WTC11 (cell line): Measurements from ENCODE around the gene CACNA1D.

Source experiments
- CTCF ChIP-seq: fragments of 200-600 bp; IDR thresholded peaks from 2 replicates; pipeline ENCODE4 v1.8.0; 2022; ENCODE audit warnings: antibody characterized with exemption
- ESRRA ChIP-seq: sonication (generic); formaldehyde crosslinking; IDR thresholded peaks from 2 replicates; pipeline ENCODE4 v1.8.1; 2022; ENCODE audit warnings: mild to moderate bottlenecking, missing genetic modification reagents, borderline replicate concordance
- NFYB ChIP-seq: sonication (generic); formaldehyde crosslinking; conservative IDR thresholded peaks from 2 replicates; pipeline ENCODE4 v1.8.0; 2022; ENCODE audit warnings: low read depth, missing genetic modification reagents
- TEAD1 ChIP-seq: sonication (generic); formaldehyde crosslinking; IDR thresholded peaks from 2 replicates; pipeline ENCODE4 v1.8.0; 2022; ENCODE audit warnings: mild to moderate bottlenecking, missing genetic modification reagents
- TF ChIP-seq, protein P1 (sequence below): sonication (generic); formaldehyde crosslinking; IDR thresholded peaks from 2 replicates; pipeline ENCODE4 v1.8.0; 2023; ENCODE audit warnings: missing genetic modification reagents, mild to moderate bottlenecking, borderline replicate concordance

- TF ChIP-seq, protein P1, sequence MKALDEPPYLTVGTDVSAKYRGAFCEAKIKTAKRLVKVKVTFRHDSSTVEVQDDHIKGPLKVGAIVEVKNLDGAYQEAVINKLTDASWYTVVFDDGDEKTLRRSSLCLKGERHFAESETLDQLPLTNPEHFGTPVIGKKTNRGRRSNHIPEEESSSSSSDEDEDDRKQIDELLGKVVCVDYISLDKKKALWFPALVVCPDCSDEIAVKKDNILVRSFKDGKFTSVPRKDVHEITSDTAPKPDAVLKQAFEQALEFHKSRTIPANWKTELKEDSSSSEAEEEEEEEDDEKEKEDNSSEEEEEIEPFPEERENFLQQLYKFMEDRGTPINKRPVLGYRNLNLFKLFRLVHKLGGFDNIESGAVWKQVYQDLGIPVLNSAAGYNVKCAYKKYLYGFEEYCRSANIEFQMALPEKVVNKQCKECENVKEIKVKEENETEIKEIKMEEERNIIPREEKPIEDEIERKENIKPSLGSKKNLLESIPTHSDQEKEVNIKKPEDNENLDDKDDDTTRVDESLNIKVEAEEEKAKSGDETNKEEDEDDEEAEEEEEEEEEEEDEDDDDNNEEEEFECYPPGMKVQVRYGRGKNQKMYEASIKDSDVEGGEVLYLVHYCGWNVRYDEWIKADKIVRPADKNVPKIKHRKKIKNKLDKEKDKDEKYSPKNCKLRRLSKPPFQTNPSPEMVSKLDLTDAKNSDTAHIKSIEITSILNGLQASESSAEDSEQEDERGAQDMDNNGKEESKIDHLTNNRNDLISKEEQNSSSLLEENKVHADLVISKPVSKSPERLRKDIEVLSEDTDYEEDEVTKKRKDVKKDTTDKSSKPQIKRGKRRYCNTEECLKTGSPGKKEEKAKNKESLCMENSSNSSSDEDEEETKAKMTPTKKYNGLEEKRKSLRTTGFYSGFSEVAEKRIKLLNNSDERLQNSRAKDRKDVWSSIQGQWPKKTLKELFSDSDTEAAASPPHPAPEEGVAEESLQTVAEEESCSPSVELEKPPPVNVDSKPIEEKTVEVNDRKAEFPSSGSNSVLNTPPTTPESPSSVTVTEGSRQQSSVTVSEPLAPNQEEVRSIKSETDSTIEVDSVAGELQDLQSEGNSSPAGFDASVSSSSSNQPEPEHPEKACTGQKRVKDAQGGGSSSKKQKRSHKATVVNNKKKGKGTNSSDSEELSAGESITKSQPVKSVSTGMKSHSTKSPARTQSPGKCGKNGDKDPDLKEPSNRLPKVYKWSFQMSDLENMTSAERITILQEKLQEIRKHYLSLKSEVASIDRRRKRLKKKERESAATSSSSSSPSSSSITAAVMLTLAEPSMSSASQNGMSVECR (CRISPR knock-in tag), result no peak
- no peak for TF ChIP-seq TEAD1 (CRISPR knock-in tag)
- no peak for TF ChIP-seq CTCF
- no peak for TF ChIP-seq NFYB (CRISPR knock-in tag)
- no peak for TF ChIP-seq ESRRA (CRISPR knock-in tag)
Observed at GRCh38 chr3:53503195-53503594, 8.8 kb downstream of the CACNA1D start.
